KMS-11 (cell line): ENCODE measurements around the gene GRID1.

ENCODE experiments used
- H2AFZ ChIP-seq: fragments of 200-600 bp; sonication (generic); 2 replicates; pipeline ENCODE4 v1.6.1; 2016; ENCODE audit warnings: antibody characterized with exemption, mixed run types, low read depth
- H3K27ac ChIP-seq: fragments of 200-600 bp; sonication (generic); 2 replicates; pipeline ENCODE4 v1.6.1; 2016; ENCODE audit warnings: mild to moderate bottlenecking, mixed run types
- H3K27me3 ChIP-seq: fragments of 200-600 bp; sonication (generic); 2 replicates; pipeline ENCODE4 v1.6.1; 2017; ENCODE audit warnings: mild to moderate bottlenecking, low read depth, mixed run types, moderate library complexity; ENCODE audit not compliant: insufficient read depth
- H3K36me3 ChIP-seq: fragments of 200-600 bp; sonication (generic); 2 replicates; pipeline ENCODE4 v1.6.1; 2017; ENCODE audit warnings: mild to moderate bottlenecking, mixed run types; ENCODE audit not compliant: insufficient read depth
- H3K4me1 ChIP-seq: fragments of 200-600 bp; sonication (generic); 2 replicates; pipeline ENCODE4 v1.6.1; 2016; ENCODE audit warnings: mild to moderate bottlenecking, low read depth, mixed run types; ENCODE audit not compliant: poor library complexity, severe bottlenecking
- H3K4me2 ChIP-seq: fragments of 200-600 bp; sonication (generic); 2 replicates; pipeline ENCODE4 v1.7.0; 2016; ENCODE audit warnings: mild to moderate bottlenecking, mixed run types
- H3K4me3 ChIP-seq: fragments of 200-600 bp; sonication (generic); IDR thresholded peaks from 2 replicates; pipeline ENCODE4 v1.6.1; 2017; ENCODE audit warnings: low read depth, low read length, mixed read lengths; ENCODE audit not compliant: insufficient read depth
- H3K79me2 ChIP-seq: fragments of 200-600 bp; sonication (generic); 2 replicates; pipeline ENCODE4 v1.6.1; 2016; ENCODE audit warnings: low read depth, mixed run types; ENCODE audit not compliant: insufficient read depth
- H3K9ac ChIP-seq: fragments of 200-600 bp; sonication (generic); 2 replicates; pipeline ENCODE4 v1.6.1; 2016; ENCODE audit warnings: mild to moderate bottlenecking, mixed run types
- H4K20me1 ChIP-seq: fragments of 200-600 bp; sonication (generic); 2 replicates; pipeline ENCODE4 v1.6.1; 2016; ENCODE audit warnings: mild to moderate bottlenecking, mixed run types; ENCODE audit not compliant: insufficient read depth
- TF ChIP-seq, protein P1 (sequence below): fragments of 200-600 bp; sonication (generic); conservative IDR thresholded peaks from 2 replicates; pipeline ENCODE4 v1.6.1; 2017; ENCODE audit warnings: low read depth, mild to moderate bottlenecking, antibody characterized with exemption, low read length, moderate library complexity, mixed read lengths

The GRID1 gene

DNA sequence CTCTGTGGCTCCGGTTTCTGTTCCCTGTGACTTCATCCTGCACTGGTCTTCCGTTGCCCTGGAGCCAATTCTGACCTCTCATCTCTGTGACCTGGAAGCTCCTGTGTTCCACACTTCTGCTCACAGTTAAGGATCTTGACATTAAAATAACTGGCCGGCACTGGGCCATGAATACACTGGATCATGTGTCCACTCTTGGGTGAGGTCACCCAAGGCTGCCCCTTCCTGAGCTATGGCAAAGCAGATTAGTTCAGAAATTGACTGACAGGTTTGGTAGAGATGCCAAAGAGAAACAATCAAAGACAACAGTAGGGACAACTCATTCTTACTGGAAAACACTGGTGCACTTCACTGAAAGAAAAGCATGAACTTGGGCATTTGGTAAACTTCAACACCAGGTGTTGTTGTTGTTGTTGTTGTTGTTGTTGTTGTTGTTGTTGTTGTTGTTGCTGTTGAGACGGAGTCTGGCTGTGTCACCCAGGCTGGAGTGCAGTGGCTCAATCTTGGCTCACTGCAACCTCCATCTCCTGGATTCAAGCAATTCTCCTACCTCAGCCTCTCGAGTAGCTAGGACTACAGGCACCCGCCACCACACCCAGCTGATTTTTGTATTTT lies 36.7 kb upstream of the GRID1 start:
- peaks cover 7% of the 10 kb centered on the region for H3K4me1 ChIP-seq
- H3K79me2 ChIP-seq: no peaks in the 10 kb centered on the region
- H4K20me1 ChIP-seq: no peaks in the 10 kb centered on the region
- no peaks in the 10 kb centered on the region for H3K36me3 ChIP-seq
- H3K9ac ChIP-seq: no peak overlapping the region
- H3K27me3 ChIP-seq: no peaks in the 10 kb centered on the region
- no peak overlapping the region for H3K4me2 ChIP-seq
- no peak overlapping the region for H3K4me3 ChIP-seq
- H2AFZ ChIP-seq: no peak overlapping the region
- TF ChIP-seq, protein P1, sequence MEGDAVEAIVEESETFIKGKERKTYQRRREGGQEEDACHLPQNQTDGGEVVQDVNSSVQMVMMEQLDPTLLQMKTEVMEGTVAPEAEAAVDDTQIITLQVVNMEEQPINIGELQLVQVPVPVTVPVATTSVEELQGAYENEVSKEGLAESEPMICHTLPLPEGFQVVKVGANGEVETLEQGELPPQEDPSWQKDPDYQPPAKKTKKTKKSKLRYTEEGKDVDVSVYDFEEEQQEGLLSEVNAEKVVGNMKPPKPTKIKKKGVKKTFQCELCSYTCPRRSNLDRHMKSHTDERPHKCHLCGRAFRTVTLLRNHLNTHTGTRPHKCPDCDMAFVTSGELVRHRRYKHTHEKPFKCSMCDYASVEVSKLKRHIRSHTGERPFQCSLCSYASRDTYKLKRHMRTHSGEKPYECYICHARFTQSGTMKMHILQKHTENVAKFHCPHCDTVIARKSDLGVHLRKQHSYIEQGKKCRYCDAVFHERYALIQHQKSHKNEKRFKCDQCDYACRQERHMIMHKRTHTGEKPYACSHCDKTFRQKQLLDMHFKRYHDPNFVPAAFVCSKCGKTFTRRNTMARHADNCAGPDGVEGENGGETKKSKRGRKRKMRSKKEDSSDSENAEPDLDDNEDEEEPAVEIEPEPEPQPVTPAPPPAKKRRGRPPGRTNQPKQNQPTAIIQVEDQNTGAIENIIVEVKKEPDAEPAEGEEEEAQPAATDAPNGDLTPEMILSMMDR: no peak
- no peak overlapping the region for H3K27ac ChIP-seq

DNA sequence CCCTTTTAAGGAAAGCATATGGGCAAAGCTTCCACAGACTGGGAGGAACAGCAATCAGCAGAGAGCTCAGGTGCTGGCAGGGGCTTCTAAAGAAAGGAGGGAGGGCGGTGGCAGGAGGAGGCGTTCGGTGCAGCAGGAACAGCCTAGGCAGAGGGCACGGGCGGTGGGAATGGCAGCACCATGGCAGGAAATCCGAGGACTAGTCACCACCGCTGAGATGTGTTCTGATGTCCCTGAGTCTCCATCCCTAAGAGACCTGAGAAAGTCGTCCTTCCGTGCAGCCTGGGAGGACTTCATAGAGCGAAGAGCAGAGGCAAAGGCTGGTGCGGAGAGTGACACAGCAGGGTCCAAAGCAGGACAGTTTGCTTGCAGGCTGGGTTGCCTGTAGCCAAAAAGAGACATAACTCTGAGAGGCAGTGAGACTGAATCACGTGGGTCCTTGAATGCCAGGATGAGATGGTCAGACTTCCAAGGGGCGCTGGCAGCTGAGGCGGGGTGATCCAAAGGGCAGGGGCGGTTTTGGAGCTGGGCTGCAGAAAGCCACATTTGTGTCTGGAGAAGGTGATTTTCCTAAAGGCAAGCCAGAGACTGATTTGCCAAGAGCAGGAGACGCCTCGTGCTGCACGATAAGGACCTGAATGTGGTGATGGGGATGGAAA lies 35.8 kb upstream of the GRID1 start:
- Histone ChIP-seq H3K9ac (no peak overlapping the region), H3K4me3 (no peak overlapping the region), H3K36me3 (no peaks in the 10 kb centered on the region), H4K20me1 (no peaks in the 10 kb centered on the region), H3K4me1 (peaks cover 7% of the 10 kb centered on the region), H3K27me3 (no peaks in the 10 kb centered on the region), H3K79me2 (no peaks in the 10 kb centered on the region), H3K4me2 (no peak overlapping the region), H2AFZ (no peak overlapping the region), H3K27ac (no peak overlapping the region)
- TF ChIP-seq, protein P1: no peak

GRCh38 chr10:86401588-86402282 lies 35.1 kb upstream of the GRID1 start:
- Histone ChIP-seq H3K27me3 (no peaks in the 10 kb centered on the region), H3K9ac (no peak overlapping the region), H3K27ac (no peak overlapping the region), H3K4me1 (peaks cover 7% of the 10 kb centered on the region), H4K20me1 (no peaks in the 10 kb centered on the region), H3K36me3 (no peaks in the 10 kb centered on the region), H3K4me2 (no peak overlapping the region), H3K4me3 (no peak overlapping the region), H2AFZ (no peak overlapping the region), H3K79me2 (no peaks in the 10 kb centered on the region)
- TF ChIP-seq, protein P1: no peak

DNA sequence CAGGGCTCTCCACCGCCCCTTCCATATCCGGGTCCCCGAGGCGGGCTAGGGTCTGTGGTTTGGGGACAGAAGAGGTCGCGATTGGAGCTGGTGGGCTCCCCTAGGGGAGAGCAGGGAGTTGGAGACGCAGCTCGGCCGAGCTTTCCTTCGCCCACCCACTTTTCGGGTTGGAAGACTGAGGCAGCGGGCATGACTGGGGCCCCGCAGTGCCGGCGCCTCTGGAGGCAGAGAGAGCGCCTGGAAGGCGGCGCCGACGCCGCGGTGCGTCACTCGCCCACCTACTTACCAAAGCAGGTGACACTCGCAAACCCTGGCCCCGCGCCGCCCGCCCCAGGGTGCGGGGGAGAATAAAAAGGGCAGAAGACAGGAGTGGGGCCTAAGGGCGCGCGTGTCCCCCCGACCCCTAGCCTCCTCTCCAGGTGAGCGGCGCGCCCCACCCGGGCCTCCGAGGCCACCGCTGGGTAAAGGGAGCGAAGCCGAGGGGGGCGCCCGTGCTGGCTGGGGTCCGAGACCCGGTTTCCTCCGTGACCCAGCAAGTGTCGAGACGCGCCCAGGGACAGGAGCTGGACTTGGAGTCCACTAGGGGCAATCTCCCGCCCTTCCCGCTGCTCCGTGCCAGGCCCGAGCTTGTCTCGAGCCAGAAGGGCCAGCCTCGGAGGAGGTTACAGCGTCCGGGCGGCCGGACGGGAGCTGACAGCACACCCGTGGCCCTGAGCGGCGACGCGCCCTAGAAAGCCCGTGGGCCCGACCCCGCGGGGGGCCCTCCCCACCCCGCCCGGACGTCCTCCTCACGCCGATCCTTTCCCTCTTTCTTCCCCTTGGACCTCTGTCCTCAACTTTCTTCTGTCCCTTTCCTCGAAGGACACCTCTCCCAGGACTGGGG lies 34.4 kb upstream of the GRID1 start:
- H3K36me3 ChIP-seq: no peaks in the 10 kb centered on the region
- no peaks in the 10 kb centered on the region for H3K27me3 ChIP-seq
- peak overlapping the region; percentile 80 for H3K9ac ChIP-seq
- H3K27ac ChIP-seq: no peak overlapping the region
- peak overlapping the region; percentile 51 for H3K4me3 ChIP-seq
- no peaks in the 10 kb centered on the region for H4K20me1 ChIP-seq
- TF ChIP-seq, protein P1: no peak
- H3K79me2 ChIP-seq: no peaks in the 10 kb centered on the region
- peaks cover 7% of the 10 kb centered on the region for H3K4me1 ChIP-seq
- peak overlapping the region; percentile 89 for H2AFZ ChIP-seq
- H3K4me2 ChIP-seq: peak overlapping the region; percentile 92
